GM23338 (cell line): Measurements from ENCODE around the gene HOXA3. TPM values are rescaled to one million over a fixed set of nuclear protein-coding genes. Genes with fewer than 3 reads are reported as not detected.

Experiments
- ATAC-seq: fragments of 200-7000 bp; cut with Tn5 transposase; 3 replicates; pipeline ENCODE4 v1.9.1; 2020
- DNase-seq: peaks from one replicate; pipeline ENCODE4 v3.0.0-alpha.2; 2015; ENCODE audit warnings: low spot score
- H2AFZ ChIP-seq: fragments of 200-600 bp; sonication (generic); 2 replicates; pipeline ENCODE4 v1.8.0; 2016; ENCODE audit warnings: antibody characterized with exemption, mild to moderate bottlenecking, moderate library complexity
- H3F3A ChIP-seq: fragments of 200-600 bp; sonication (generic); replicated peaks from 2 replicates; pipeline ENCODE4 v1.8.0; 2017; ENCODE audit warnings: antibody characterized with exemption, mixed run types, low read depth
- H3K27ac ChIP-seq: fragments of 200-600 bp; sonication (generic); 2 replicates; pipeline ENCODE4 v1.6.1; 2016; ENCODE audit warnings: low read depth
- H3K27me3 ChIP-seq: fragments of 200-600 bp; sonication (generic); 2 replicates; pipeline ENCODE4 v1.8.0; 2016; ENCODE audit warnings: mild to moderate bottlenecking, mixed run types, moderate library complexity; ENCODE audit not compliant: insufficient read depth
- H3K36me3 ChIP-seq: fragments of 200-600 bp; sonication (generic); 2 replicates; pipeline ENCODE4 v1.8.0; 2016; ENCODE audit warnings: mild to moderate bottlenecking; ENCODE audit not compliant: insufficient read depth
- H3K4me1 ChIP-seq: fragments of 200-600 bp; sonication (generic); 2 replicates; pipeline ENCODE4 v1.8.0; 2016; ENCODE audit warnings: mild to moderate bottlenecking, moderate library complexity; ENCODE audit not compliant: insufficient read depth
- H3K4me2 ChIP-seq: fragments of 200-600 bp; sonication (generic); 2 replicates; pipeline ENCODE4 v1.7.1; 2017; ENCODE audit warnings: mixed run types
- H3K4me3 ChIP-seq: fragments of 200-600 bp; sonication (generic); 2 replicates; pipeline ENCODE4 v1.6.1; 2016; ENCODE audit warnings: mixed run types
- H3K79me2 ChIP-seq: fragments of 200-600 bp; sonication (generic); replicated peaks from 2 replicates; pipeline ENCODE4 v1.8.0; 2017; ENCODE audit warnings: mild to moderate bottlenecking; ENCODE audit not compliant: insufficient read depth
- H3K9me2 ChIP-seq: fragments of 200-600 bp; sonication (generic); 2 replicates; pipeline ENCODE4 v1.8.0; 2017; ENCODE audit not compliant: insufficient read depth
- H4K20me1 ChIP-seq: fragments of 200-600 bp; sonication (generic); replicated peaks from 2 replicates; pipeline ENCODE4 v1.8.0; 2017; ENCODE audit warnings: mild to moderate bottlenecking; ENCODE audit not compliant: insufficient read depth
- H3K27ac Mint-ChIP-seq: 2 replicates; pipeline ENCODE4 v1.8.0; 2020; ENCODE audit warnings: inconsistent platforms, mild to moderate bottlenecking, moderate library complexity, mixed read lengths
- H3K27me3 Mint-ChIP-seq: 3 replicates; pipeline ENCODE4 v1.8.0; 2022; ENCODE audit warnings: low read depth, mild to moderate bottlenecking, moderate library complexity, mixed read lengths, inconsistent platforms; ENCODE audit not compliant: insufficient read depth, poor library complexity
- H3K36me3 Mint-ChIP-seq: 3 replicates; pipeline ENCODE4 v1.8.0; 2021; ENCODE audit warnings: low read depth, mild to moderate bottlenecking, inconsistent platforms, moderate library complexity, mixed read lengths
- H3K4me1 Mint-ChIP-seq: 3 replicates; pipeline ENCODE4 v1.8.0; 2020; ENCODE audit warnings: mild to moderate bottlenecking, inconsistent platforms, mixed read lengths
- H3K4me3 Mint-ChIP-seq: 3 replicates; pipeline ENCODE4 v1.8.0; 2021; ENCODE audit warnings: moderate library complexity, mild to moderate bottlenecking, inconsistent platforms, mixed read lengths
- H3K9me3 Mint-ChIP-seq: 3 replicates; pipeline ENCODE4 v1.8.0; 2020; ENCODE audit warnings: moderate library complexity, mild to moderate bottlenecking, inconsistent platforms, mixed read lengths
- CREB1 ChIP-seq: fragments of 250-450 bp; sonication (Bioruptor Pico); IDR thresholded peaks from 2 replicates; pipeline ENCODE4 v1.5.0; 2020; ENCODE audit warnings: low read depth, mild to moderate bottlenecking, moderate library complexity
- EZH2phosphoT487 ChIP-seq: fragments of 200-600 bp; sonication (generic); IDR thresholded peaks from one replicate; pipeline ENCODE4 v1.8.1; 2018; ENCODE audit warnings: antibody characterized with exemption; ENCODE audit not compliant: unreplicated experiment
- NANOG ChIP-seq: IDR thresholded peaks from 2 replicates; pipeline ENCODE4 v1.6.1; 2016; ENCODE audit warnings: antibody characterized with exemption, borderline replicate concordance
- POLR2AphosphoS5 ChIP-seq: IDR thresholded peaks from 2 replicates; pipeline ENCODE4 v1.6.1; 2016; ENCODE audit warnings: antibody characterized with exemption, low read depth
- ZNF114 ChIP-seq: fragments of 250-450 bp; sonication (Bioruptor Pico); IDR thresholded peaks from 2 replicates; pipeline ENCODE4 v1.5.0; 2020; ENCODE audit warnings: mild to moderate bottlenecking, moderate library complexity
- ZNF331 ChIP-seq: fragments of 250-450 bp; sonication (Bioruptor Pico); IDR thresholded peaks from 2 replicates; pipeline ENCODE4 v1.5.0; 2020; ENCODE audit warnings: low read depth, mild to moderate bottlenecking, moderate library complexity
- polyA plus RNA-seq: library from polyadenylated mRNA; unstranded; fragments of >200 nt; fragmentation: Nextera tagmentation; extraction: Ambion mirVana; gene quantifications from 2 replicates; pipeline ENCODE4 v1.2.1, GENCODE V29; 2016
- total RNA-seq: library from RNA; depleted of rRNA; stranded (reverse); fragments of >200 nt; shearing (Covaris generic); gene quantifications from 2 replicates; pipeline ENCODE4 v1.2.3, GENCODE V29; 2014
- TF ChIP-seq, protein P1 (sequence below), 2 experiments: fragments of 200-600 bp in 1 of 2; sonication (generic) in 1 of 2; conservative IDR thresholded peaks; 2 replicates each; pipeline versions ENCODE4 v1.5.1 to v1.6.1; 2016 to 2017; ENCODE audit warnings: antibody characterized with exemption in 2 of 2, low read depth in 2 of 2, mild to moderate bottlenecking in 2 of 2, moderate library complexity in 1 of 2
- TF ChIP-seq, protein P2 (sequence below): IDR thresholded peaks from 2 replicates; pipeline ENCODE4 v1.6.1; 2016; ENCODE audit warnings: antibody characterized with exemption
- TF ChIP-seq, protein P3 (sequence below): IDR thresholded peaks from one replicate; pipeline ENCODE4 v1.6.1; 2018; ENCODE audit warnings: antibody characterized with exemption; ENCODE audit not compliant: unreplicated experiment
- TF ChIP-seq, protein P4 (sequence below): fragments of 250-450 bp; sonication (Bioruptor Pico); IDR thresholded peaks from 2 replicates; pipeline ENCODE4 v1.5.0; 2020; ENCODE audit warnings: mild to moderate bottlenecking, moderate library complexity

Gene HOXA3
- total and polyA plus RNA-seq, 2 experiments from 2014 or later: not detected

DNA sequence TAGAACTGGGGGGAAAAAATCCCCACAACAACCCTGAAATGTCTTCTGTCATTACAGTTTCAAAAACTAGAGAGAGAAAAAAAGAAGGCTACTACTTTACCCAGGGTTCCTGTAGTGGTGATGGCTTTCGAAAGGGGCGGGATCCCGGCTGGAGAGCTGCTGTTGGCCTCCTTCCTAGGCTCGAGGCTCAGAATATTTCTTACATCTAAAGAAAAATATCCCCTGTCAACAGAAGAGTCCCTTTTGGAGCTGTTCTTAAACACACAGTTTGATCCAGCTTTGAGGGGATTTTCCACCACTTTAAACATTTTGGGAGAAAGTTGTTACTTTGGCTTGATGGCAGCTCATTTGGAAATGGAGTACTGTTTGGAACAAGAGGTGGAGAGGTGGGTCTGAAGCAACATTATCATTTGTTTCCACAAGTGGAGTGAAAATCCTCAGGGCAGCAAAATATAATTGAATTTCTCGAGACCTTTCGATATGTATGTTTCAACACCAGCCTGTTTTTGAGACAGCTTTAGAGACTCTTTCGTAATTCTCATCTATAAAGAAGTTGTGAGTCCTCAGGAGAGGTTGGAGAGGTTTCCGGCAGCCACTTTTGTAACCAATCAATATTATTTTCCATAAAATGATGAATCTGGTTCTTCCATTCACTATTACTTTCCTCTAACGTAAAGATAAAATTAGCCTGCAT, 42.5 kb upstream of the HOXA3 start:
- H3F3A ChIP-seq: peaks cover 29% of the 10 kb centered on the region
- no peaks in the 10 kb centered on the region for H3K79me2 ChIP-seq
- H2AFZ ChIP-seq: no peak overlapping the region
- H3K4me2 ChIP-seq: no peak overlapping the region
- H3K27ac ChIP-seq: no peak overlapping the region
- Mint-ChIP-seq H3K36me3 (no peaks in the 10 kb centered on the region), H3K27me3 (peaks cover 92% of the 10 kb centered on the region), H3K27ac (no peak overlapping the region), H3K9me3 (no peaks in the 10 kb centered on the region; the same call in 2 of the 3 replicates), H3K4me3 (no peak overlapping the region), H3K4me1 (peaks cover 9% of the 10 kb centered on the region)
- H3K4me3 ChIP-seq: no peak overlapping the region
- H4K20me1 ChIP-seq: peaks cover 27% of the 10 kb centered on the region
- no peak for DNase-seq
- TF ChIP-seq, protein P1, sequence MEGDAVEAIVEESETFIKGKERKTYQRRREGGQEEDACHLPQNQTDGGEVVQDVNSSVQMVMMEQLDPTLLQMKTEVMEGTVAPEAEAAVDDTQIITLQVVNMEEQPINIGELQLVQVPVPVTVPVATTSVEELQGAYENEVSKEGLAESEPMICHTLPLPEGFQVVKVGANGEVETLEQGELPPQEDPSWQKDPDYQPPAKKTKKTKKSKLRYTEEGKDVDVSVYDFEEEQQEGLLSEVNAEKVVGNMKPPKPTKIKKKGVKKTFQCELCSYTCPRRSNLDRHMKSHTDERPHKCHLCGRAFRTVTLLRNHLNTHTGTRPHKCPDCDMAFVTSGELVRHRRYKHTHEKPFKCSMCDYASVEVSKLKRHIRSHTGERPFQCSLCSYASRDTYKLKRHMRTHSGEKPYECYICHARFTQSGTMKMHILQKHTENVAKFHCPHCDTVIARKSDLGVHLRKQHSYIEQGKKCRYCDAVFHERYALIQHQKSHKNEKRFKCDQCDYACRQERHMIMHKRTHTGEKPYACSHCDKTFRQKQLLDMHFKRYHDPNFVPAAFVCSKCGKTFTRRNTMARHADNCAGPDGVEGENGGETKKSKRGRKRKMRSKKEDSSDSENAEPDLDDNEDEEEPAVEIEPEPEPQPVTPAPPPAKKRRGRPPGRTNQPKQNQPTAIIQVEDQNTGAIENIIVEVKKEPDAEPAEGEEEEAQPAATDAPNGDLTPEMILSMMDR (conservative IDR thresholded peaks at IDR 0.05; ENCODE audit: low read depth in 2 of 2): no peak
- no peak for TF ChIP-seq NANOG
- TF ChIP-seq, protein P2, sequence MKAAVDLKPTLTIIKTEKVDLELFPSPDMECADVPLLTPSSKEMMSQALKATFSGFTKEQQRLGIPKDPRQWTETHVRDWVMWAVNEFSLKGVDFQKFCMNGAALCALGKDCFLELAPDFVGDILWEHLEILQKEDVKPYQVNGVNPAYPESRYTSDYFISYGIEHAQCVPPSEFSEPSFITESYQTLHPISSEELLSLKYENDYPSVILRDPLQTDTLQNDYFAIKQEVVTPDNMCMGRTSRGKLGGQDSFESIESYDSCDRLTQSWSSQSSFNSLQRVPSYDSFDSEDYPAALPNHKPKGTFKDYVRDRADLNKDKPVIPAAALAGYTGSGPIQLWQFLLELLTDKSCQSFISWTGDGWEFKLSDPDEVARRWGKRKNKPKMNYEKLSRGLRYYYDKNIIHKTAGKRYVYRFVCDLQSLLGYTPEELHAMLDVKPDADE: no peak
- TF ChIP-seq, protein P3, sequence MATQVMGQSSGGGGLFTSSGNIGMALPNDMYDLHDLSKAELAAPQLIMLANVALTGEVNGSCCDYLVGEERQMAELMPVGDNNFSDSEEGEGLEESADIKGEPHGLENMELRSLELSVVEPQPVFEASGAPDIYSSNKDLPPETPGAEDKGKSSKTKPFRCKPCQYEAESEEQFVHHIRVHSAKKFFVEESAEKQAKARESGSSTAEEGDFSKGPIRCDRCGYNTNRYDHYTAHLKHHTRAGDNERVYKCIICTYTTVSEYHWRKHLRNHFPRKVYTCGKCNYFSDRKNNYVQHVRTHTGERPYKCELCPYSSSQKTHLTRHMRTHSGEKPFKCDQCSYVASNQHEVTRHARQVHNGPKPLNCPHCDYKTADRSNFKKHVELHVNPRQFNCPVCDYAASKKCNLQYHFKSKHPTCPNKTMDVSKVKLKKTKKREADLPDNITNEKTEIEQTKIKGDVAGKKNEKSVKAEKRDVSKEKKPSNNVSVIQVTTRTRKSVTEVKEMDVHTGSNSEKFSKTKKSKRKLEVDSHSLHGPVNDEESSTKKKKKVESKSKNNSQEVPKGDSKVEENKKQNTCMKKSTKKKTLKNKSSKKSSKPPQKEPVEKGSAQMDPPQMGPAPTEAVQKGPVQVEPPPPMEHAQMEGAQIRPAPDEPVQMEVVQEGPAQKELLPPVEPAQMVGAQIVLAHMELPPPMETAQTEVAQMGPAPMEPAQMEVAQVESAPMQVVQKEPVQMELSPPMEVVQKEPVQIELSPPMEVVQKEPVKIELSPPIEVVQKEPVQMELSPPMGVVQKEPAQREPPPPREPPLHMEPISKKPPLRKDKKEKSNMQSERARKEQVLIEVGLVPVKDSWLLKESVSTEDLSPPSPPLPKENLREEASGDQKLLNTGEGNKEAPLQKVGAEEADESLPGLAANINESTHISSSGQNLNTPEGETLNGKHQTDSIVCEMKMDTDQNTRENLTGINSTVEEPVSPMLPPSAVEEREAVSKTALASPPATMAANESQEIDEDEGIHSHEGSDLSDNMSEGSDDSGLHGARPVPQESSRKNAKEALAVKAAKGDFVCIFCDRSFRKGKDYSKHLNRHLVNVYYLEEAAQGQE: no peak
- TF ChIP-seq ZNF114: no peak
- TF ChIP-seq, protein P4, sequence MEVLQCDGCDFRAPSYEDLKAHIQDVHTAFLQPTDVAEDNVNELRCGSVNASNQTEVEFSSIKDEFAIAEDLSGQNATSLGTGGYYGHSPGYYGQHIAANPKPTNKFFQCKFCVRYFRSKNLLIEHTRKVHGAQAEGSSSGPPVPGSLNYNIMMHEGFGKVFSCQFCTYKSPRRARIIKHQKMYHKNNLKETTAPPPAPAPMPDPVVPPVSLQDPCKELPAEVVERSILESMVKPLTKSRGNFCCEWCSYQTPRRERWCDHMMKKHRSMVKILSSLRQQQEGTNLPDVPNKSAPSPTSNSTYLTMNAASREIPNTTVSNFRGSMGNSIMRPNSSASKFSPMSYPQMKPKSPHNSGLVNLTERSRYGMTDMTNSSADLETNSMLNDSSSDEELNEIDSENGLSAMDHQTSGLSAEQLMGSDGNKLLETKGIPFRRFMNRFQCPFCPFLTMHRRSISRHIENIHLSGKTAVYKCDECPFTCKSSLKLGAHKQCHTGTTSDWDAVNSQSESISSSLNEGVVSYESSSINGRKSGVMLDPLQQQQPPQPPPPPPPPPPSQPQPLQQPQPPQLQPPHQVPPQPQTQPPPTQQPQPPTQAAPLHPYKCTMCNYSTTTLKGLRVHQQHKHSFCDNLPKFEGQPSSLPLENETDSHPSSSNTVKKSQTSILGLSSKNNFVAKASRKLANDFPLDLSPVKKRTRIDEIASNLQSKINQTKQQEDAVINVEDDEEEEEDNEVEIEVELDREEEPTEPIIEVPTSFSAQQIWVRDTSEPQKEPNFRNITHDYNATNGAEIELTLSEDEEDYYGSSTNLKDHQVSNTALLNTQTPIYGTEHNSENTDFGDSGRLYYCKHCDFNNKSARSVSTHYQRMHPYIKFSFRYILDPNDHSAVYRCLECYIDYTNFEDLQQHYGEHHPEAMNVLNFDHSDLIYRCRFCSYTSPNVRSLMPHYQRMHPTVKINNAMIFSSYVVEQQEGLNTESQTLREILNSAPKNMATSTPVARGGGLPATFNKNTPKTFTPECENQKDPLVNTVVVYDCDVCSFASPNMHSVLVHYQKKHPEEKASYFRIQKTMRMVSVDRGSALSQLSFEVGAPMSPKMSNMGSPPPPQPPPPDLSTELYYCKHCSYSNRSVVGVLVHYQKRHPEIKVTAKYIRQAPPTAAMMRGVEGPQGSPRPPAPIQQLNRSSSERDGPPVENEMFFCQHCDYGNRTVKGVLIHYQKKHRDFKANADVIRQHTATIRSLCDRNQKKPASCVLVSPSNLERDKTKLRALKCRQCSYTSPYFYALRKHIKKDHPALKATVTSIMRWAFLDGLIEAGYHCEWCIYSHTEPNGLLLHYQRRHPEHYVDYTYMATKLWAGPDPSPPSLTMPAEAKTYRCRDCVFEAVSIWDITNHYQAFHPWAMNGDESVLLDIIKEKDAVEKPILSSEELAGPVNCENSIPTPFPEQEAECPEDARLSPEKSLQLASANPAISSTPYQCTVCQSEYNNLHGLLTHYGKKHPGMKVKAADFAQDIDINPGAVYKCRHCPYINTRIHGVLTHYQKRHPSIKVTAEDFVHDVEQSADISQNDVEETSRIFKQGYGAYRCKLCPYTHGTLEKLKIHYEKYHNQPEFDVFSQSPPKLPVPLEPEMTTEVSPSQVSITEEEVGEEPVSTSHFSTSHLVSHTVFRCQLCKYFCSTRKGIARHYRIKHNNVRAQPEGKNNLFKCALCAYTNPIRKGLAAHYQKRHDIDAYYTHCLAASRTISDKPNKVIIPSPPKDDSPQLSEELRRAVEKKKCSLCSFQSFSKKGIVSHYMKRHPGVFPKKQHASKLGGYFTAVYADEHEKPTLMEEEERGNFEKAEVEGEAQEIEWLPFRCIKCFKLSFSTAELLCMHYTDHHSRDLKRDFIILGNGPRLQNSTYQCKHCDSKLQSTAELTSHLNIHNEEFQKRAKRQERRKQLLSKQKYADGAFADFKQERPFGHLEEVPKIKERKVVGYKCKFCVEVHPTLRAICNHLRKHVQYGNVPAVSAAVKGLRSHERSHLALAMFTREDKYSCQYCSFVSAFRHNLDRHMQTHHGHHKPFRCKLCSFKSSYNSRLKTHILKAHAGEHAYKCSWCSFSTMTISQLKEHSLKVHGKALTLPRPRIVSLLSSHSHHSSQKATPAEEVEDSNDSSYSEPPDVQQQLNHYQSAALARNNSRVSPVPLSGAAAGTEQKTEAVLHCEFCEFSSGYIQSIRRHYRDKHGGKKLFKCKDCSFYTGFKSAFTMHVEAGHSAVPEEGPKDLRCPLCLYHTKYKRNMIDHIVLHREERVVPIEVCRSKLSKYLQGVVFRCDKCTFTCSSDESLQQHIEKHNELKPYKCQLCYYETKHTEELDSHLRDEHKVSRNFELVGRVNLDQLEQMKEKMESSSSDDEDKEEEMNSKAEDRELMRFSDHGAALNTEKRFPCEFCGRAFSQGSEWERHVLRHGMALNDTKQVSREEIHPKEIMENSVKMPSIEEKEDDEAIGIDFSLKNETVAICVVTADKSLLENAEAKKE (CRISPR knock-in tag): no peak
- TF ChIP-seq POLR2AphosphoS5: no peak
- no peak for TF ChIP-seq ZNF331 (CRISPR knock-in tag)
- TF ChIP-seq CREB1 (CRISPR knock-in tag): no peak
- TF ChIP-seq EZH2phosphoT487: no peak
- no peaks in the 10 kb centered on the region for H3K36me3 ChIP-seq
- H3K4me1 ChIP-seq: peaks cover 20% of the 10 kb centered on the region
- H3K27me3 ChIP-seq: peaks cover 98% of the 10 kb centered on the region
- no peak for ATAC-seq
- no peaks in the 10 kb centered on the region for H3K9me2 ChIP-seq
